NCI-H146 treated with DMSO at 0.1 percent for 48 hours (cell line): ENCODE measurements around the gene UNC5B.
"Not testable (repeated sequence)": the region's sequence is repeated elsewhere in the genome, so short reads cannot be mapped to it uniquely, and the experiment has no call there.

Source experiments
- DNase-seq: peaks from one replicate; lab custom pipeline; 2025; ENCODE audit not compliant: unreplicated experiment; lab: John Stamatoyannopoulos, UW

The UNC5B gene

GRCh38 chr10:71209352-71209715 is 3.0 kb upstream of the UNC5B start:
- DNase-seq = no peak

GRCh38 chr10:71209731-71210541 is 2.4 kb upstream of the UNC5B start:
- DNase-seq = no peak

DNA sequence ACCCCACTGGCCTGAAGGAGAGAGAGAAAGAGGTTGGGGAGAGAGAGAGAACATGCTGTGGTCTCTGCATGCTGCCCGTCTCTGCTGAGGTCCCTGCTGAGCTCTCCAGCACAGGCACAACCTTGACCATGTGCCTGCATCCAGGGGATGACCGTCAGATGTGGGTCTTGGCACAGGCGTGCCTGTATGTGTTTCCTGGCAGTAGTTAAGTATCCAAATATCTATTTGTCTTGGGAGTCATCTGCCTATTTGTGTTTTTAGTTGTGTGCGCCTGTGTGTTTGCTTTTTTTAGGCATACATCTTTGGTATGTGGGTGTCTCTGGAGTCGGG is 1.9 kb upstream of the UNC5B start:
- DNase-seq = no peak

DNA sequence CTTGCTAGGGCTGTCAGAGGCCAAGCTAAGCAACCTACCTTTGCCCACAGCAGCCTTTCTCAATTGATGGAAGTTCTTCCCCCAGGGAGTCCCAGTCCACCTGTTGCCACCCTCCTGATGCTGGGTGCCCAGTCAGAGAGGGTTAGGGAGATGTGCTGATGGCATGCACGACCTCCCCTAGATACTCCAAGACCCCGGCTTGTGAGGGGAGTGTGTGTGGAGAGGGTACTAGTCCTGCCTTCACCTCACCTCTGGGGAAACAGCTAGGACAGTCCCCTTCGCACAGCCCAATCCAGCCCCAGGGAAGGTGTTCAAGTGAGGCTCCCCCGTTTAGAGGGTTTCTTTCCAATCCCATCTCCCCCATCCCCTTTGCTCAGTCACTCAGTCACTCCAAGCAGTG is 1.3 kb upstream of the UNC5B start:
- no peak for DNase-seq

DNA sequence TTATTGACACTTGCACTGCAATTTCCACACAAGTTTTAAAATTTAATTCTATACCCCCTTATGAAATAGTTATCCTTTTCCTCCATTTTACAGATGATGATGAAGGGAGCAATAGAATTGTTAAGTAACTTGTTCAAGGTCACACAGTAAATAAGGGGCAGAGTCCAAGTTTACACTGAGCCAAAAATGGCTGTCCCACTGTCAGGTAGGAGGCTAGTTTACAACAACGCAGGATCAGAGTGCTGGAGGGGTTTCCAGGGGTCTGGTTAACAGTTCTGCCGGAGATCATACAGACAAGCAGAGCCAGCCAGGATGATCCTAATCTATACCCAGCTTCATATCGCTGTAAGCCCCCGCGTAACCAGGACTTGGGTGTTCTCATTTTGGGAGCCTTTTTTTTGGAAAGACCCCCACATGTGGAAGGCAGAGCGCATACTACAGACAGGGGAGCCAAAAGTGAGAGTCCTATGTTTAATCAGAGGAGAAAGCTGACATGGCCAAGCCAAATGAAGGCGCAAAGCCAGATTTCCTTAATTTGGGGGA is 524 bp upstream of the UNC5B start:
- no peak for DNase-seq

- DNase-seq = peak; percentile 69
Measured at GRCh38 chr10:71213127-71213621, 804 bp downstream of the UNC5B start.

GRCh38 chr10:71213761-71214440 is 1.5 kb downstream of the UNC5B start:
- peak; percentile 35 for DNase-seq

DNA sequence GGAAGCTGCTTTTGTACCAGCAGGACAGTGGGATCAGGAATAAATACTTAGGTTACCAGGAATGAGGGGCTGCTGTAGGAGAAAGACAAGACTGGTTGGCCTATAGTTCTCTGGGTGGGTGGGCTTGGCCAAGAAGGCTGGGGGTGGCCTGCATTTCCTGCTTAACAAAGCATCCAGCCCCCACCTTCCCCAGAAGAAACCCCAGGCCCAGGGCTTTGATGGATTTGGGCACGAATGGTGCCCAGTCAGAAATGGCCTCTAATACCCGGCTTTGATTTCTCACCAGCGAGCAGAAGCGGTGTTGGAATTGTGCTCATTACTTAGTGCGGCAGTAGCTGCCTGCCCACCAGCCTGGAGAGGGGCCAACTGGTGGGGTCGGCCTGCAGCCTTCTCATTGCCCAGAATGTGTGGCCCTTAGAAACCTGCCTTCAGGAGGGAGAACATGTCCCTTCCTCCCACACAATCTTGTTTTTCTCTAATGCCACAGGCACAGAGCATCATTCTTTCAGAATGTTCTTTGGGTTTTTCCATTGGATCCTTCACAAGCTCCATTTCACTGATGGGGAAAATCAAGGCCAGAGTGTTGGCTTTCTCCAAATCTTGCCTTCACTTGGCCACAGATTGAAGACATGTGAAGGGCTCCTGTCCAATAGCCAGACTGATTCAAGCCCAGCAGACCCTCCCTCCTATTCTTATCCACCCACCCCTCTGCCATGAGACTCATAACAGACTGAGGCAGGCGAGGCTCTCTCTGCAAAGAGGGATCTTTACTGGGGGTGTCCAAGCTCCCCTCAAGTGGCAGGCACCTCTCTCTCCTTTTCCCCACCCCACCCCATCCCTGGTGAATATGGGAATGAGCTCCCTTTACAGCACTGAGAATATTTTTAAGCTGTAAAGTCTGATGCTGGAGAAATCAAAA is 2.5 kb downstream of the UNC5B start:
- no peak for DNase-seq

DNA sequence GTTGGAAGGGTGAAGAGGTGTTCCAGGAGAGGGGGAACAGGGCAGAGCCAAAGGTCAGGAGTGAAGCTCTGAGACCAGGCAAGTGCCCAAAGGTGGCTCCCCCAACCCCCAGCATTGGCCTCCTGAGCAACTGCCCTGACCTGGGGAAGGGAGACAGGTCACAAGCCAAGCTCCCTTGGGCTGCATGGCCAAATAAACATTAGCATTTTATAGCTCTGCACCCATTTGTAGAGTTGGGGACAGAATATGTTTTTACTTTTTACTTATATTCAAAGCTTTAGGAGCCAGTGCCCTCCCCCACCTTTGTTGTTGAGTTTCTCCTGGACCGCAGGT is 4.0 kb downstream of the UNC5B start:
- DNase-seq = no peak

GRCh38 chr10:71216751-71217265 is 4.4 kb downstream of the UNC5B start:
- DNase-seq = peak; percentile 31

DNA sequence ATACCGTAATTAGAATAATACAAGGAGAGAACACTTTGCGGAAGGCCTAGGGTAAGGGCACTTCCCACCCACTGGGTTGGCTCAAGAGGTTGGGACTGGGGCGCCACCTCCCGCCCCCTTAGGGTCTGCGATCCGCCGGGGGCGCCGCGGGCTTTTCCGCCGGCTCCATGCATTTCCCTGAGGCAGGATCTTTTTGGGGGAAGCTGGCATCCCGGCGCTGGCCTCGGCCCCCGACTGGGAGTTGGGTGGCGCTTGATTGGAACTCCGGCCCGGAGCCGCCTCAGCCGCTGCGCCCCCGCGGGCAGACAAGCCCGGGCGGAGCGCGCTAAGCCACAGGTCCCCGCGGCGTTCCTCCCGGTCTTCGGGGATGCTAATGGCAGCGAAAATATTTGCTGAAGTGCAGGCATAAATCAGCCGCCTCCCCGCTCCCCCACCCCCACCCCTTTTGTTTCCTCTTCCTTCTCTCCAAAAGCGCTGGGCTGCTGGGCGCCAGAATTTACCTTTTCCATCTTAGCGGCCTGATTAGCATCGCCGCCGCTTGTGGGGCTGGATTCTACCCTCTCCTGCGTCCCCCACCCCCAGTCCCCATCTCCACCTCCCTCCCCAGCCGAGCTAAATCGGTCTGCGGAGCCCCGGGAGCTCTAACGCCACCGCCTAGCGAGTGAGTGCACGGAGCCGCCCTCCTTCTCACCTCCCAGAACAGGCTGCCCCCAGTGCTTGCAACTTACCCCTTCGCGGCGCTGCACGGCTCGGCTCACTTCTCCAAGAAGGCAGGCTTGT is 5.1 kb downstream of the UNC5B start:
- DNase-seq = peak; percentile 49

GRCh38 chr10:71218046-71218650 is 5.8 kb downstream of the UNC5B start:
- no peak for DNase-seq

DNA sequence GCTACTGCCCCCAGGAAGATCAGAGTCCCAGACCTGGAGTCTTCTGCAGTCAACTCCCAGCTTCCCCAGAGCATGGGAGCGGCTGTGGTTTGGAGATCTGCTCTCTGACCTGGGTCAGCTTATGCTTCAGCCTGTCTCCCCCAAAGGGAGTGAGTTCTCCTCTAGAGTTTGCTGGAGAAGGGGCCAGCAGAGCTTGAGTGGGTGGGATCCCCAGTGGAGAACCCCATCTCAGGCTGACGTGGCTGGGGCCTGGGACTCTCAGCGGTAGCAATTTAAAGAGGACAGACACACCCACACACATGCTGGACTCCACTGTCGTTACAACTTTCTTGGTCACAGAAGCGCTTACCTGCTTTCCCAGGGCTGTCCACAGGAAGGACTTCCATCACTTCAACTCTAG is 6.3 kb downstream of the UNC5B start:
- DNase-seq = no peak

GRCh38 chr10:71219236-71219917 is 7.0 kb downstream of the UNC5B start:
- DNase-seq = not testable (repeated sequence)

DNA sequence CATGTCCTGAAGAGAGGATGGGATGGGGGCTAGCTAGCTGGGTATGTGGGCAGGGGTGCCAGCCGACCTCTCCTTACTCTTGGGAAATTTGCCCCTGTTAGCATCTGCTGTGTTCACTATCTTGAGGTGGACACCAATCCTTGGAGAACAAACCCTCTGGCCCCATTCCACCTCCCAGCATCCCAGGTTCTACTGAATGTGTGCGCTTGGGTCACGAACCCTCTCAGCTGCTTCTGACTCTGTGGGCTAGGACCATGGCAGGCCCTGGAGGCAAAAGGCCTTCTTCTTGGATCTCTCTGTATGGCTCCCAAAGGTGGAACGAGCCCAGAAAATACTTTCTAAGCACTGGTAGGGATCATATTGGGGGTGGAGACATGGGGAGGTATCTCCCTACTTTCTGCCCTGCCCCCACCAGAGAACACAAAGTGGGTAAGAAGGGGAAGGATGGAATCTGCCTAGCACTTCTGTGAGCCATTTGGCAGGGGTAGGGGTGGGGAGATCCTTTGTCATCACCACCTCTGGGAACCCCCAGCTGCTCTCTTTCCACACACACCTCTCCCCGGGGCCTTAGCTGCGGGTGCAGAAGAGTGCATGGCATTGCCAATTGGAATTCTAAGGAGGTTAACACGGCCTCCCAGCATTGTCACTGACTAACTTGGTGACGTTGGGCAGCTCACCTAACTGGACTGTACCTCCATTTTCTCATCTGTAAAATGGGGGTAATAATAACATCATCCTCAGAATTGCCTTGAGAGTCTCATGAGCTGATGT is 7.7 kb downstream of the UNC5B start:
- no peak for DNase-seq

GRCh38 chr10:71220689-71221540 is 8.5 kb downstream of the UNC5B start:
- DNase-seq = no peak

DNA sequence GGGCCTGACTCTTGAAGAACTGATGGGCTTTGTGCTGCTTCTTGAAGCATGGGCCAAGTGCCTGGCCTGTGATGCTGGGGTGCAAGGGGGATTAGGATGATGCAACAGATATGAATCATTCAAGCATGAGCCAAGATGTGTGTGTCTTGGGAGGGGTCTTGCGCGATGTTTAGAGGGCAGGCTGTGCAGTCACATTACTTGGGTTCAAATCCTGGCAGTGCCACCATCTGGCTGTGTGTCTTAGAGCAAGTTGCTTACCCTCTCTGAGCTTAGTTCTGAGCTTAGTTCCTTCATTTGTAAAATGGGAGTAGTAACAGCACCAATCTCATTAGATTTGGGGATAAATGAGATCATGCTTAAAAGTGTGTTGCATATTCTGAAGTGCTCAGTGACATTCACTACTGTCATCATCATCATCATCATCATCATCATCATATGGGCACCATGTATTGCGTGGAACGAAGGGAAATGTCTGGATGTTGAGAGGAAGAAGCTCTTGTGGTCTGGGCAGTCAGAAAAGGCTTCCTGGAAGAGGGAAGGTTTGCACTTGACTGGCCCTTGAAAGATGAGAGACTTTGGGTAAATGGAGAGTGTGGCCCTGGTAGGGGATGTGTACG is 9.3 kb downstream of the UNC5B start:
- no peak for DNase-seq
